ENCODE results near the gene THAP5.

Gene THAP5

DNA sequence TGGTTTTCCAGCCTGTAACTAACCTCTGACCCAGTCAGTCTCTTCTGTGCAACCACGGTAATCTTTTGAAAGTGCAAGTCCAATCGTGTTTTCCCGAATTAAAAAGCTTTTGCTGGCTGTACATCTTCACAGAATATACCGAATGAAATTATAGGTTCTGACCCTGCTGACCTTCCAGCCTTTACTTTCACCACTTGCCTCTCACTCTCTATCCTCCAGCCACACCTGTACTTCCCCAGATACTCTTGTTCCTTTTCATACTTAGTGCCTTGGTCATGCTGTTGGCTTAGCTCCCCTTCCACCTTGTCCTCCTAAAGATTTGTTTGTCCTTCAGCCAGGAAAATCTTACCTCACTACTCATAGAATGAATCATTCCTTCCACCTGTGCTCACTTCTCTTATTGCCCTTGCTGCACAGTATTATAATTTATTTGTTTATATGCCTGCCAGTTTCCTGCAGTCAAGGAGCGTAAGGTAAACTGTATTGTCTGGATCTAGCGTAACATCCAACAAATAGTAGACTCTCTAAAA is 41.3 kb downstream of the THAP5 start:
- no peak for DNase-seq

DNA sequence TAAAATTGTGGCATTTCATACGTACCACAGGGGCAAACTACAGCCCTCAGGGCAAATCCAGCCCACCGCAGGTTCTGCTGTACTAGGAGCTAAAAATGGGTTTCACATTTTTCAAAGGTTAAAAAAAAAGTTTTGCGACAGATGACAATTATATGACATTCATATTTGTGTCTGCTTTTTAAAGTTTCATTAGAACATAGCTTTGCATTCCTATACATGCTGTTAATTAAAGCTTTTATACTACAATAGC is 42.8 kb downstream of the THAP5 start:
- no peak for DNase-seq

DNA sequence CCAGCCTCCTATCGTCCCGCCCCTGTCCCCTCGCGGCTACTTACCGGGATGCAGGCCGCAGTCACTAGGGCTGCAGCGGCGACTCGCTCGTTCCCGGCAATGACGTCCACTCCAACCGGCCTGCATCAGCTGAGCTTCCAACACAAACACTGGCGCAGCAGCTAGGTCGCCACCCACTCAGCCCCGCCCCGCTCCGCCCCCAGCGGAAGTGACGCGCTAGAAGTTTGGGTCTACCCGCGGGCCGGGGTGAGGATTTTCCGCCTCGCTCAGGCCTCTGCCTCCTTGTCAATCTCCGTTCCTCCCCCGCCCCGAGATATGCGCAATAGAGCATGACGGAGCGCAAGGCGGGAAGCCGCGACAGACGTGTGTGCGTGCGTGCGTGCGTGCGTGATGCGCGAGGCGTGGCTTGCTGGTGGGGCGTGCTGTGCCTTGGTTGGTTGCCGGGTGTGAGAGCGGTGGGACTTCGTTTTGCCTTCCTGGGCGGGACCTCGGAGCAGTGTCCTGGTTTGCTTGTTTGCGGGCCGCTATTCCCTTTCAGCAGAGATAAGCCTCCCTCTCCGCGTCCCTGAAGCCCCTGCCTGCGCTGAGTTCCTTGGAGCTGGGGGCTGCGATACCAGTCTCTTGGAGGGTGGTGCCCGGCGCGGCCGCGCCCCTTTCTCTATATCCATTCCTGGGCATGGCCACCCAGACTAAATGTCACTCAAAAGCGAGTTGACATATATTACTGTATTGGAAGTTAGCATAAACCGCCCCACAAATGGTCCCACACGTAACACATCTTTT is 43.3 kb downstream of the THAP5 start, which contains the start of gene PNPLA8:
Gene PNPLA8 (minus strand): TSS at position 151 of the 783 bp plus-strand sequence. CDS start 10,644 bp downstream, outside the sequence.
- peak; percentile 100 for DNase-seq

DNA sequence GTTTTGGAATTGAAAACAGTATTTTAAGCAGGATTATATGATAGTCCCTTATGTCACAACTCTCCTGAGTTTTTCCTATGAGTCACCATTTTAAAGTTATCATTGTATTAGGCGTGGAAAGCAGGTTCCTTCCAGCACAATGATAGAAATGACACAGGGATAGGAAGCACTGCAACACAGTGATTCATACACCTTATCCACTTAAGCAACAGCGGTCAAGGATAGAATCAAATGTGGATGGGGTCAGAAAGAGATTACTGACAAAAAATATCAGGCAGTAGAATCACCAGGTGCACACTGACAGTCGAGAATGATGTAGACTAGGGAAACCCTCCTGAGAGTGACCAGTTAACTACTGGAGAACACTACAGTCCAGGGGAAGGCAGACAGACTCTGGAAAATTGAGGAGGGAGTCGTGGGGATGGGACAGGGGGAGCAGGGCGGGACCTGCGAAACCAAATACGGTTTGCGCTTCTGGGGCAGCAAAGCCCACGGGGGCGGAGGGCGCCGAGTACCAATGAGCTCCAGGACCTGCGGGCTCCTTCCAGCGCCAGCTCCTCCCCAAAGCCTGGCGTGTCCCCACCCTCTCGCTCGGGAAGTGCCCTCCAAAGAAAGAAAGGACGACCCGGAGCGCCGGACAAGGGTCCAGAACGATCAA is 44.0 kb downstream of the THAP5 start:
- no peak for DNase-seq

DNA sequence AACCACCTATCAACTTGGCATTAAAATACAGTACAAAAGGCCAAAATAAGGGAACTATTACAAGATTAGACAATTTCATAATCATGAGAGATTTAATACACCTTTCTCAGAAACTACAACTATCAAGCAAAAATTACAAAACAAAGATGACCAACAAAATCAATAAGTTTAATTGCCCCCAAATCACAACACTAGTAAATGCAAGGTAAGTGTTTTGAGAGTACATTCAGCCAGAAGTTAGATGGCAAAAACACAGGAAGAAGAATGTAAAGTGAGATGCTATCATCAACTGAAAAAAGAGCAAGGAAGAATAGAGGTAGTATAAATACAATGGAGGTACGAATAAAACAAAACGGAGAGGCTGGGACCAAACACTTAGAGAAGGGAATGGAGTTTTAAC is 46.7 kb downstream of the THAP5 start:
- no peak for DNase-seq

DNA sequence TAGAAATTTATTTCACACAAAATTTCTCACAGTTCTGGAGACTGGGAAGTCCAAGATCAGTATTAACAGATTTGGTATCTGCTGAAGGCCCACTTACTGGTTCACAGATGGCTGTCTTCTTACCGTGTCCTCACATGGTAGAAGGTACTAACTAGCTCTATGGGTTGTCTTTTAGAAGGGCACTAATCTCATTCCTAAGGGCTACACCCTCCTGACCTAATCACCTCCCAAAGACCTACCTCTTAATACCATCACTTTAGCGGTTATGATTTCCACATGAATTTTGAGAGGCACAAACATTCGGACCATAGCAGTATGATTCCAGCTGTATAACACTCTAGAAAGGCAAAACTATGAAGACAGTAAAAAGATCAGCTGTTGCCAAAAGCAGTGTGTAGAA is 51.6 kb downstream of the THAP5 start:
- no peak for DNase-seq

DNA sequence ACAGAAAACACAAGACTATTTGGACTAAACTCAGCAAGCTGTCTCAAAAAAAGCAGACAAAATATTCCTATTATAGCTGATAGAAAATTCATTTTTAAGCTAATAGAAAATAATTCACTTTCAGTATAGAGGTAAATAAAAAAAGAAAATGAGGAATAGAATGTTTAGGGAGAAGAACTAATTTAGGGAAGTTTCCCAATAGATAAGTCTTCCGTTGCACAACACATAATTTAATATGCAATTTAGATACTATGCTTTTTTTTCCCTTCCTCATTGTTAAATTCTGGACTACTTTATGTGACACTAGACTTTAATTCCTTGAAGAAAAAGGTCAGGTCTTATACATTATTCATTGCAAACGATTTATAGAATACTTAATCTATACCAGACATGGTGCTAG is 53.9 kb downstream of the THAP5 start:
- no peak for DNase-seq

DNA sequence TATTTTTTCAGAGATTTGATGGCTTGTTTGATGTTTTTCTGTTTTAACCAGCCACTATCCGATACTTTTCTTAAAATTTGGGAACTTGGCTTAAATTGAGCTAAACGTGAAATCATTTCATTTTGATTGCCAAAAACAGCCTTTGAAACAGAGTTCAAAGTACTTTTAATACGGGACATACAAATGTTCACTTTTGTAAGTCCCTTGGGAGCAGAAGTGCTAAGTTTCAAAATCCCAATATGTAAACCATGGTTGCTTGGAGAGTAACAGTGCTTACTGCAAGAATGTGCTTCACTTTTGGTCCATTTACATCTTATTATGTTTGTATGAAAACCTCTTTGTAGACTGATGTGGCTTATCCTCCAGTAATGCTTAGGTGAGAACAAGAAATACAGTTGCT is 54.5 kb downstream of the THAP5 start:
- DNase-seq, result no peak

All from activated T-cell treated with anti-CD3 and anti-CD28 coated beads, Interleukin-2, amount 50 U/mL, for 48 hours (primary cell).